GM12878 (cell line): Measurements from ENCODE around the gene CHMP4A. TPM values are rescaled to one million over a fixed set of nuclear protein-coding genes. Genes with fewer than 3 reads are reported as not detected.

Experiments
- ATAC-seq: fragments of 200-7000 bp; cut with Tn5 transposase; 3 replicates; pipeline ENCODE4 v1.9.1; 2020; ENCODE audit warnings: mild to moderate bottlenecking, moderate library complexity
- BruUV-seq: library from RNA; stranded (reverse); fragments of 400-500 nt; replicated peaks from 2 replicates; lab custom pipeline; 2021; lab: Mats Ljungman, UMichigan
- CTCF ChIA-PET: fragments of 300-600 bp; sonication (Branson Sonifier 250); formaldehyde crosslinking; extraction: SDS; loops from one replicate; lab custom pipeline; 2021; ENCODE audit warnings: inconsistent platforms; lab: Yijun Ruan, JAX
- POLR2A ChIA-PET: fragments of 350-600 bp; formaldehyde crosslinking; extraction: SDS; loops from one replicate; lab custom pipeline; 2021; ENCODE audit warnings: inconsistent platforms; lab: Charles Lee
- RAD21 ChIA-PET: fragments of 300-600 bp; sonication (Branson Sonifier 250); formaldehyde crosslinking; loops from one replicate; lab custom pipeline; 2023; ENCODE audit warnings: antibody characterized with exemption; ENCODE audit not compliant: unreplicated experiment; lab: Charles Lee
- SMC1A ChIA-PET: fragments of 300-600 bp; sonication (Branson Sonifier 250); formaldehyde crosslinking; loops from one replicate; lab custom pipeline; 2023; ENCODE audit not compliant: unreplicated experiment, uncharacterized antibody; lab: Charles Lee
- DNase-seq: peaks from one replicate; pipeline ENCODE4 v3.0.0-alpha.2; 2011; ENCODE audit warnings: low read depth, low spot score
- FAIRE-seq: peaks from 3 replicates; lab custom pipeline; 2011; peaks lifted over from hg19 to GRCh38; lab: Jason Lieb, UNC
- H2AFZ ChIP-seq: 2 replicates; pipeline ENCODE4 v1.6.0; 2011; ENCODE audit warnings: low read depth, low read length, control low read depth; ENCODE audit not compliant: control insufficient read depth
- H3K27ac ChIP-seq: 2 replicates; pipeline ENCODE4 v1.5.1; 2011; ENCODE audit warnings: control low read depth; ENCODE audit not compliant: control insufficient read depth, insufficient read depth
- H3K27me3 ChIP-seq, 2 experiments: replicated peaks in 1 of 2; 2 replicates each; pipeline versions ENCODE4 v1.6.0 to v1.6.1; 2011; ENCODE audit warnings: low read length in 1 of 2; ENCODE audit not compliant: control insufficient read depth in 2 of 2, insufficient read depth in 2 of 2
- H3K36me3 ChIP-seq, 2 experiments: 2 replicates each; pipeline ENCODE4 v1.5.1; 2011; ENCODE audit warnings: low read length in 1 of 2; ENCODE audit not compliant: control insufficient read depth in 2 of 2, insufficient read depth in 2 of 2
- H3K4me1 ChIP-seq: 2 replicates; pipeline ENCODE4 v1.6.1; 2011; ENCODE audit warnings: mild to moderate bottlenecking, low read length, moderate library complexity, mixed read lengths; ENCODE audit not compliant: control insufficient read depth, insufficient read depth
- H3K4me2 ChIP-seq: 2 replicates; pipeline ENCODE4 v1.6.0; 2011; ENCODE audit warnings: control low read depth; ENCODE audit not compliant: control insufficient read depth, insufficient read depth
- H3K4me3 ChIP-seq: fragments of 200-600 bp; sonication (generic); 2 replicates; pipeline ENCODE4 v1.5.1; 2016
- H3K79me2 ChIP-seq: 2 replicates; pipeline ENCODE4 v1.6.0; 2011; ENCODE audit warnings: low read length; ENCODE audit not compliant: control insufficient read depth, insufficient read depth
- H3K9ac ChIP-seq: 2 replicates; pipeline ENCODE4 v1.8.0; 2011; ENCODE audit warnings: low read length, control low read depth, mixed read lengths; ENCODE audit not compliant: control insufficient read depth, insufficient read depth
- H3K9me3 ChIP-seq: replicated peaks from 3 replicates; pipeline ENCODE4 v1.5.1; 2011; ENCODE audit warnings: mild to moderate bottlenecking, low read length; ENCODE audit not compliant: control insufficient read depth, insufficient read depth
- H4K20me1 ChIP-seq: 2 replicates; pipeline ENCODE4 v1.6.0; 2011; ENCODE audit not compliant: control insufficient read depth, insufficient read depth
- CREB1 ChIP-seq: IDR thresholded peaks from 2 replicates; pipeline ENCODE4 v1.6.1; 2012; ENCODE audit warnings: low read depth, mild to moderate bottlenecking, inconsistent platforms
- IRF4 ChIP-seq: IDR thresholded peaks from 2 replicates; pipeline ENCODE4 v1.6.1; 2011; ENCODE audit warnings: low read depth, low read length
- POLR2A ChIP-seq: IDR thresholded peaks from 2 replicates; pipeline ENCODE4 v1.6.1; 2011; ENCODE audit warnings: low read depth, mild to moderate bottlenecking, low read length
- POLR2AphosphoS5 ChIP-seq: IDR thresholded peaks from 2 replicates; pipeline ENCODE4 v1.6.1; 2011; ENCODE audit warnings: mild to moderate bottlenecking, low read length, inconsistent platforms
- RB1 ChIP-seq: fragments of 450-650 bp; formaldehyde crosslinking; IDR thresholded peaks from 2 replicates; pipeline ENCODE4 v1.6.1; 2017; ENCODE audit warnings: mild to moderate bottlenecking, borderline replicate concordance
- RELA ChIP-seq: fragments of 450-650 bp; IDR thresholded peaks from 2 replicates; pipeline ENCODE4 v1.8.0; 2014; ENCODE audit warnings: borderline replicate concordance; ENCODE audit not compliant: partially characterized antibody
- TARDBP ChIP-seq: IDR thresholded peaks from 2 replicates; pipeline ENCODE4 v1.6.1; 2016; ENCODE audit warnings: borderline replicate concordance
- USF2 ChIP-seq: IDR thresholded peaks from 2 replicates; pipeline ENCODE4 v1.6.1; 2011; ENCODE audit warnings: low read depth, low read length, improper control_type of control experiment, borderline replicate concordance
- ZNF384 ChIP-seq: IDR thresholded peaks from 2 replicates; pipeline ENCODE4 v1.6.1; 2012; ENCODE audit warnings: low read depth, mild to moderate bottlenecking, low read length, improper control_type of control experiment, borderline replicate concordance
- whole genome bisulfite sequencing: methylation state at CpG from one replicate; pipeline ENCODE4 v1.1.6; 2016; ENCODE audit warnings: low lambda C conversion rate; ENCODE audit not compliant: insufficient replicate concordance, insufficient coverage; ENCODE audit errors: missing lambda C conversion rate; 5-methylcytosine and 5-hydroxymethylcytosine counted together
- in situ Hi-C: fragments of 300-500 bp; cut with MboI; formaldehyde crosslinking; loops from 9 replicates; pipeline ENCODE4 v1.14.3; 2018; ENCODE audit warnings: mixed read lengths
- intact Hi-C: fragments of 100-400 bp; cut with micrococcal nuclease; formaldehyde crosslinking; loops from one replicate; pipeline ENCODE4 v1.14.2; 2022; ENCODE audit not compliant: unreplicated experiment
- polyA plus RNA-seq, 11 experiments: library from polyadenylated mRNA; depleted of rRNA in 4 of 11; unstranded in 6 of 11; stranded (reverse) in 5 of 11; fragments of >200 nt; fragmentation: Nextera tagmentation in 4 of 11; fragmentation: Illumina TruSeq in 1 of 11; extraction: Ambion mirVana in 4 of 11; extraction: Trizol in 1 of 11; gene quantifications; 1 replicate in 1 of 11; 2 replicates in 10 of 11; pipeline versions ENCODE4 v1.2.1 to v1.2.3, GENCODE V29; 2011 to 2016; ENCODE audit warnings: inconsistent platforms in 2 of 11, missing spikeins in 2 of 11, low read depth in 1 of 11
- total RNA-seq, 4 experiments: library from RNA; depleted of rRNA in 3 of 4; stranded (reverse); fragments of >200 nt in 3 of 4; fragmentation: Illumina TruSeq in 1 of 4; extraction: Trizol in 1 of 4; gene quantifications; 2 replicates each; pipeline versions ENCODE4 v1.2.1 to v1.2.3, GENCODE V29; 2013 to 2021
- TF ChIP-seq, protein P1 (sequence below): IDR thresholded peaks from 2 replicates; pipeline ENCODE4 v1.6.1; 2012; ENCODE audit warnings: mild to moderate bottlenecking, low read depth, low read length
- TF ChIP-seq, protein P2 (sequence below): fragments of 450-650 bp; formaldehyde crosslinking; IDR thresholded peaks from 2 replicates; pipeline ENCODE4 v1.4.0; 2022; ENCODE audit warnings: mild to moderate bottlenecking, moderate library complexity

The CHMP4A gene
- total and polyA plus RNA-seq, 10 of the 15 experiments (the other 5 are each of a cell fraction or from before 2014, with no cell fraction given): 35.5 to 151 (median 84.7) TPM

GRCh38 chr14:24179294-24179960 lies 33.9 kb downstream of the CHMP4A start:
- H2AFZ ChIP-seq: no peak overlapping the region
- H3K9me3 ChIP-seq: no peaks in the 10 kb centered on the region
- H3K9ac ChIP-seq: no peak overlapping the region
- RAD21 ChIA-PET: no interaction called here
- CTCF ChIA-PET: interaction anchor here (0.6 to 0.9 kb wide), 2 partner anchors 36 to 129 kb away, joined by 3 read pairs; partner anchors contain the start of genes CIDEB and MDP1
- no TSS peak for BruUV-seq
- peaks cover 13 to 47% of the 10 kb centered on the region in 2 experiments; a peak in 3 of 4 replicates for H3K36me3 ChIP-seq
- peak; percentile 9 for ATAC-seq
- no peaks in the 10 kb centered on the region for H3K4me1 ChIP-seq
- TF ChIP-seq, protein P1, sequence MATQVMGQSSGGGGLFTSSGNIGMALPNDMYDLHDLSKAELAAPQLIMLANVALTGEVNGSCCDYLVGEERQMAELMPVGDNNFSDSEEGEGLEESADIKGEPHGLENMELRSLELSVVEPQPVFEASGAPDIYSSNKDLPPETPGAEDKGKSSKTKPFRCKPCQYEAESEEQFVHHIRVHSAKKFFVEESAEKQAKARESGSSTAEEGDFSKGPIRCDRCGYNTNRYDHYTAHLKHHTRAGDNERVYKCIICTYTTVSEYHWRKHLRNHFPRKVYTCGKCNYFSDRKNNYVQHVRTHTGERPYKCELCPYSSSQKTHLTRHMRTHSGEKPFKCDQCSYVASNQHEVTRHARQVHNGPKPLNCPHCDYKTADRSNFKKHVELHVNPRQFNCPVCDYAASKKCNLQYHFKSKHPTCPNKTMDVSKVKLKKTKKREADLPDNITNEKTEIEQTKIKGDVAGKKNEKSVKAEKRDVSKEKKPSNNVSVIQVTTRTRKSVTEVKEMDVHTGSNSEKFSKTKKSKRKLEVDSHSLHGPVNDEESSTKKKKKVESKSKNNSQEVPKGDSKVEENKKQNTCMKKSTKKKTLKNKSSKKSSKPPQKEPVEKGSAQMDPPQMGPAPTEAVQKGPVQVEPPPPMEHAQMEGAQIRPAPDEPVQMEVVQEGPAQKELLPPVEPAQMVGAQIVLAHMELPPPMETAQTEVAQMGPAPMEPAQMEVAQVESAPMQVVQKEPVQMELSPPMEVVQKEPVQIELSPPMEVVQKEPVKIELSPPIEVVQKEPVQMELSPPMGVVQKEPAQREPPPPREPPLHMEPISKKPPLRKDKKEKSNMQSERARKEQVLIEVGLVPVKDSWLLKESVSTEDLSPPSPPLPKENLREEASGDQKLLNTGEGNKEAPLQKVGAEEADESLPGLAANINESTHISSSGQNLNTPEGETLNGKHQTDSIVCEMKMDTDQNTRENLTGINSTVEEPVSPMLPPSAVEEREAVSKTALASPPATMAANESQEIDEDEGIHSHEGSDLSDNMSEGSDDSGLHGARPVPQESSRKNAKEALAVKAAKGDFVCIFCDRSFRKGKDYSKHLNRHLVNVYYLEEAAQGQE: no peak
- TF ChIP-seq USF2 (no peak), CREB1 (no peak), POLR2AphosphoS5 (peak; percentile 70; the same call in 1 of the 2 replicates), TARDBP (no peak), ZNF384 (no peak), POLR2A (peak; percentile 73), RELA (no peak), RB1 (no peak), IRF4 (no peak)
- TF ChIP-seq, protein P2, sequence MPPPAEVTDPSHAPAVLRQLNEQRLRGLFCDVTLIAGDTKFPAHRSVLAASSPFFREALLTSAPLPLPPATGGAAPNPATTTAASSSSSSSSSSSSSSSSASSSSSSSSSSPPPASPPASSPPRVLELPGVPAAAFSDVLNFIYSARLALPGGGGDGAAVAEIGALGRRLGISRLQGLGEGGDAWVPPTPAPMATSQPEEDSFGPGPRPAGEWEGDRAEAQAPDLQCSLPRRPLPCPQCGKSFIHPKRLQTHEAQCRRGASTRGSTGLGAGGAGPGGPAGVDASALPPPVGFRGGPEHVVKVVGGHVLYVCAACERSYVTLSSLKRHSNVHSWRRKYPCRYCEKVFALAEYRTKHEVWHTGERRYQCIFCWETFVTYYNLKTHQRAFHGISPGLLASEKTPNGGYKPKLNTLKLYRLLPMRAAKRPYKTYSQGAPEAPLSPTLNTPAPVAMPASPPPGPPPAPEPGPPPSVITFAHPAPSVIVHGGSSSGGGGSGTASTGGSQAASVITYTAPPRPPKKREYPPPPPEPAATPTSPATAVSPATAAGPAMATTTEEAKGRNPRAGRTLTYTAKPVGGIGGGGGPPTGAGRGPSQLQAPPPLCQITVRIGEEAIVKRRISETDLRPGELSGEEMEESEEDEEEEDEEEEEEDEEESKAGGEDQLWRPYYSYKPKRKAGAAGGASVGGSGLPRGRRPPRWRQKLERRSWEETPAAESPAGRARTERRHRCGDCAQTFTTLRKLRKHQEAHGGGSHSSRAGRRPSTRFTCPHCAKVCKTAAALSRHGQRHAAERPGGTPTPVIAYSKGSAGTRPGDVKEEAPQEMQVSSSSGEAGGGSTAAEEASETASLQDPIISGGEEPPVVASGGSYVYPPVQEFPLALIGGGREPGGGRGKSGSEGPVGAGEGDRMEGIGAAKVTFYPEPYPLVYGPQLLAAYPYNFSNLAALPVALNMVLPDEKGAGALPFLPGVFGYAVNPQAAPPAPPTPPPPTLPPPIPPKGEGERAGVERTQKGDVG: no peak
- DNase-seq: no peak
- H3K79me2 ChIP-seq: no peaks in the 10 kb centered on the region
- POLR2A ChIA-PET: interaction anchor here (1.1 to 1.4 kb wide), 3 partner anchors 15 to 38 kb away, joined by 3 to 4 read pairs (median 3); partner anchors contain the start of gene EMC9
- no peaks in the 10 kb centered on the region for H3K27me3 ChIP-seq
- H3K4me2 ChIP-seq: no peak overlapping the region
- no peak for FAIRE-seq
- 71% methylated on average over 14 of the region's 14 CpGs for WGBS
- no peak overlapping the region for H3K4me3 ChIP-seq
- no peak overlapping the region for H3K27ac ChIP-seq
- no peaks in the 10 kb centered on the region for H4K20me1 ChIP-seq
- intact Hi-C loops: no loop called here
- SMC1A ChIA-PET: no interaction called here
- in situ Hi-C loops: no loop called here
